GM20000 (cell line): ENCODE results near the gene KIAA0825.

Experiments used
- DNase-seq: peaks from one replicate; pipeline ENCODE4 v3.0.0; 2012; ENCODE audit warnings: low spot score
- TF ChIP-seq, protein P1 (sequence below): IDR thresholded peaks from 2 replicates; pipeline ENCODE4 v1.5.1; 2012; ENCODE audit warnings: mild to moderate bottlenecking, control low read depth; ENCODE audit errors: extremely low read depth, missing control alignments

Gene KIAA0825

GRCh38 chr5:94113087-94113486, 505.3 kb downstream of the KIAA0825 start:
- DNase-seq, result no peak
- TF ChIP-seq, protein P1, sequence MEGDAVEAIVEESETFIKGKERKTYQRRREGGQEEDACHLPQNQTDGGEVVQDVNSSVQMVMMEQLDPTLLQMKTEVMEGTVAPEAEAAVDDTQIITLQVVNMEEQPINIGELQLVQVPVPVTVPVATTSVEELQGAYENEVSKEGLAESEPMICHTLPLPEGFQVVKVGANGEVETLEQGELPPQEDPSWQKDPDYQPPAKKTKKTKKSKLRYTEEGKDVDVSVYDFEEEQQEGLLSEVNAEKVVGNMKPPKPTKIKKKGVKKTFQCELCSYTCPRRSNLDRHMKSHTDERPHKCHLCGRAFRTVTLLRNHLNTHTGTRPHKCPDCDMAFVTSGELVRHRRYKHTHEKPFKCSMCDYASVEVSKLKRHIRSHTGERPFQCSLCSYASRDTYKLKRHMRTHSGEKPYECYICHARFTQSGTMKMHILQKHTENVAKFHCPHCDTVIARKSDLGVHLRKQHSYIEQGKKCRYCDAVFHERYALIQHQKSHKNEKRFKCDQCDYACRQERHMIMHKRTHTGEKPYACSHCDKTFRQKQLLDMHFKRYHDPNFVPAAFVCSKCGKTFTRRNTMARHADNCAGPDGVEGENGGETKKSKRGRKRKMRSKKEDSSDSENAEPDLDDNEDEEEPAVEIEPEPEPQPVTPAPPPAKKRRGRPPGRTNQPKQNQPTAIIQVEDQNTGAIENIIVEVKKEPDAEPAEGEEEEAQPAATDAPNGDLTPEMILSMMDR, result no peak

- peak; percentile 89 for DNase-seq
- TF ChIP-seq, protein P1, result no peak
Measured at GRCh38 chr5:94111209-94112004, 507.0 kb downstream of the KIAA0825 start.

DNA sequence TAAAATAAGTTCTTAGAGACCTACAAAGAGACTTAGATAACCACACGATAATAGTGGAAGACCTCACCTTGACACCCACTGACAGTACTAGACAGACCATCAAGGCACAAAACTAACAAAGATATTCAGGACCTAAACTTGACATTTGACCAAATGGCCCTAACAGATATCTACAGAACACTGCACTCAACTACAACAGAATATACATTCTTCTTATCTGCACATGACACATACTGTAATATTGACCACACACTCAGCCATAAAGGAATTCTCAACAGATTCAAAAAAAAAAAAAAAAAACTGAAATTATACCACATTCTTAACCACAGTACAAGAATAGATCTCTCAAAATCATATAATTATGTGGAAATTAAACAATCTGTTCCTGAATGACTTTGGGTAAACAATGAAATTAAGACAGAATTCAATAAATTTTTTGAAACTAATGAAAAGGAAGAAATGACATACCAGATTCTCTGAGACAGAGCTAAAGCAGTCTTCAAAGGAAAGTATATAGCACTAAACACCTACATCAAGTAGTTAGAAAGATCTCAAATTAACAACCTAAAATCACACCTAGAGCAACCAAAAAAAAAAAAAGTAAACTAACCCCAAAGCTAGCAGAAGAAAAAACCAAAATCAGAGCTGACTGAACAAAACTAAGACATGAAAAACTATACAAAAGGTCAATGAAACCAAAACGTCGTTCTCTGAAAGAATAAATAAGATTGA, 514.7 kb downstream of the KIAA0825 start:
- no peak for DNase-seq
- TF ChIP-seq, protein P1, result no peak
